ENCODE results near the gene HP1BP3.

HP1BP3 gene

DNA sequence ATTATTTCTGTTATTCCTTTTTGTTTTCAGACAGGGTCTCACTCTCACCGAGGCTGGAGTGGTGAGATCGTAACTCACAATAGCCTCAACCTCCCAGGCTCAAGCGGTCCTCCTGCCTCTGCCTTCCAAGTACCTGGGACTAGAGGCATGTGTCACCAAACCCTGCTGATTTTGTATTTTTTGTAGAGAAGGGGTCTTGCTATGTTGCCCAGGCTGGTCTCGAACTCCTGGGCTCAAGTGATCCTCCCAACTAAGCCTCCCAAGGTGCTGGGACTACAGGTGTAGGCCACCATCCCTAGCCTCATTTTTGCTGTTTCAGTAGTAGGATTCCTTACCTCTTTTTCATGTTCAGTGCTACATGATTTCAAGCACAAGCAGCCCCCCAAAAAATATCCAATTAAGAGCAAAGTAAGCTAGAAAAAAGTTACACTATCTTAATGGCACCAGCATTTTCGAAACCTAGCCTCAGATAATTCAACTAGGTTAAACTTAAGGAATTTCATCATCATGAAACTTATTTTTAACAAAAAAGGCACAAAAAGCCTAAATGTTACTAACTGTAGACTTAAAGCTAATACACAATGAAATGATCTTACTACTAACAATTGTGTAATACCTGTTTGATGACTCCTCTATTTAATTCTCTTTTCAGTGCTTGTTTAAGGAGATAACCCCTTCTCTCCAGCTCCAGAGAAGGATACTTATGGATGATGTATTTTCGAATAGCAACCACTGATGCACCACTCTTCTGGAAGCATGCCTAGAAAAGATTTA is 16.6 kb downstream of the HP1BP3 start:
- DNase-seq (ENCODE audit: low spot score), result no peak

DNA sequence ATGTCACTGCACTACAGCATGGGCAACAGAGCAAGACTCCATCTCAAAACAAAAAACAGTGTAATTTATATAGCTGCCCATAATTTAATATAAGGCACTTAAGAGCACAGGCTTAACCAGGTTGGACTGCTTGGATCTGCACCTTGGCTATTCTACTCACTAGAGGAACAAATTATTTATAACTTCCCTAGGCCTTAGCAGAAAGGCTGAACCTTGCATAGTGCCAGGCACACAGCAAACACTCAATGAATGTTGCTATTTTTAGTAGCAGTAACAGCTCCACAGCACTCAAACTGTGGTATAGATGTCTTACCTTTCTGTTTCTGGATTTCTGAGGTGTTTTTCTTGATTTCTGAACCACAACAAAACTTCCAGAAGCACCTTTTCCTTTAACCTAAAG is 19.8 kb downstream of the HP1BP3 start:
- DNase-seq (ENCODE audit: low spot score), result no peak

DNA sequence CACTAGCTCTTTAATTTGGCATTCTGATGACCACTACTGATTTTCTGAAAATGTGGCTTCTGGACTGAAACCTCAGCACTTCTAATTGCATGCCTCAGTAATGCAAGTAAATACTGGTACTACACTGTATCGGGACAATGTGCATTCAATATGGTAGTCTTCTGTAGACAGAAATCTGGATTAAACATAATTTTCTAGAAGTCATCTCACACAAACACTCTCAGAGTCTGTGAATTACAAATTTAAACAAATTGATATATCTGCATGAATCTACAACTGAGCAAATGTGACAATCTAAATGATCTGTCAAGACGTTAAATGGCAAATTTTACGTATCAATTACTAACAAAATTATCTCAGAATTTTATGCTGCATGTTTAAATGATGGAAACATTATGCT is 23.7 kb downstream of the HP1BP3 start:
- DNase-seq (ENCODE audit: low spot score), result no peak

DNA sequence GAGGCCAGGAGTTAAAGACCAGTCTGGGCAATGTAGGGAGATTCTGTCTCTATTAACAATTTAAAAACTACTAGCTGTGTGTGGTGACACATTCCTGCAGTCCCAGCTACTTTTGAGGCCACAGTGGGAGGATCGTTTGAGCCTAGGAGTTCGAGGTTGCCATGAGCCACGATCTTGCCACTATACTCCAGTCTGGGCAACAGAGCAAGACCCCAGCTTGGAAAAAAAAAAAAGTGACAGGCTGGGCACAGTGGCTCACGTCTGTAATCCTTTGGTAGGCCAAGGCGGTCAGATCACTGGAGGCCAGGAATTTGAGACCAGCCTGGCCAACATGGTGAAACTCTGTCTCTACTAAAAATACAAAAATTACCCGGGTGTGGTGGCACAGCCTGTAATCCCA is 26.8 kb downstream of the HP1BP3 start:
- DNase-seq (ENCODE audit: low spot score), result no peak

DNA sequence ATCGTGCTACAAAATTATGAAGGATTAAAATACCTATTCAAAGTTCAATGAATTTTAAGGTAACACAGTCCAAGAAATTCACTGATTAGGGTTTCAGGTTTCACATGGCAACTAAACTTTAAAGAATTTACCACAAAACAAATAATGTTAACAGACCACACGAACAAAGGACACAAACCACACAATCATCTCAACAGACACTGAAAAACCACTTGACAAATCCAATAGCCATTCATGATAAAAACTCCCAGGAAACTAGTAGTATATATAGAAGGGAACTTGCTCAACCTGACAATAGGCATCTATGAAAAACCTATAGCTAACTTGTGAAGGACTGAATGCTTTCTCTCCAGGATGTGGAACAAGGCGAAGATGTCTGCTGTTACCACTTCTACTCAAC is 33.5 kb downstream of the HP1BP3 start:
- DNase-seq (ENCODE audit: low spot score), result peak; percentile 4

DNA sequence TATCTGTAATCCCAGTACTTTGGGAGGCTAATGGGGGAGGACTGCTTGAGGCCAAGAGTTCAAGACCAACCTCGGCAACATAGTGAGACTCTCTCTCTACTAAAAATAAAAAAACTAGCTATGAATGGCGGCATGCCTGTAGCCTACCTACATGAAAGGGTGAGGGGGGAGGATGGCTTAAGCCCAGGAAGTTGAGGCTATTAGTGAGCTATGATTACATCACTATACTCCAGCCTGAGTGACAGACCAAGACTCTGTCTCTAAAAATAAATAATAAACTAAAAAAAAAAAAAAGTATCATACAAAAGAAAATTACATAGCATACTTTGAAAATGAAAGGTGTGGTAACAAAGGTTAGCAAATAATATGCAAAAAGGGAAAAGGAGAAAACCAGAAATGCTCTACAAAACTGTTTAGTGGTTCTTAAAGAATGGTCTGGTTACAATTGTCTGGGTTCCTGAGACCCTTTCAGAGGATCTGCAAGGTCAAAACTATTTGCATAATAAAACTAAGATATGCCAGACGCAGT is 35.6 kb downstream of the HP1BP3 start:
- no peak for DNase-seq (ENCODE audit: low spot score)

DNA sequence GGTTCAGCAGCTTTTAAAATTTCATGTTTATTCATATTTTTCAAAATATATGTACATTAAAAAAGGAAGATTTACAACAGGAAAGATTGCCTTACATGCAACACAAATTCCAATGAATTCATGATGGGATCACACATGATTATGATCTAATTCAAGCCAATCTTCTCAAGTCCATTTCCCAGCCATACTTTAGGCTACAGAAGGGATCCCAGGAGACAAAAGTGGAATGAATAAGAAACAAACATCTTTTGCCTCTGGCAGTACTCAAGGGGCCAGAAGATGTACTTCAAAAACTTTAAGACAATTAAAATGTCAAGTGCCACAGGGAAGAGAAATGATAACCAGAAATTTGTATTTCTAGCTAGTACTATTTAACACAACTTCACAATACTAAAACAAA is 44.4 kb downstream of the HP1BP3 start:
- DNase-seq (ENCODE audit: low spot score), result no peak

DNA sequence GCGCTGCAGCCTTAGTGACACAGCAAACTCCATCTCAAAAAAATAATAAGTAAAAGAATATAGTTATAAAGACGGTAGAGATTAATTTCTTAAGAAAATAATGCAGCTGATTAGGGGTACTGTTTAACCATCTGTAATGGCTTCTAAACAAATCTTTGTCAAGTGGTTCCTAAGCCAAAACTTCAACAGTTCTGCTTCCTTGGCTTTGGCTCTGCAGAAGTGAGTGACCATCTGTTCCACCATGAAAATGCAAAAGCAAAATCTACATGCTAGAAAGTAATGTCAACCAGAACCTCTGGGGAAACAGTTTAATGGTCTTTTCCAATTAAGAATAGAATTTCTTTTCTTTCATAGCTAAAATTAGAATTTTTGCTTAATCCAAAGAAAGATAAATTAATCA is 46.3 kb downstream of the HP1BP3 start:
- no peak for DNase-seq (ENCODE audit: low spot score)

DNA sequence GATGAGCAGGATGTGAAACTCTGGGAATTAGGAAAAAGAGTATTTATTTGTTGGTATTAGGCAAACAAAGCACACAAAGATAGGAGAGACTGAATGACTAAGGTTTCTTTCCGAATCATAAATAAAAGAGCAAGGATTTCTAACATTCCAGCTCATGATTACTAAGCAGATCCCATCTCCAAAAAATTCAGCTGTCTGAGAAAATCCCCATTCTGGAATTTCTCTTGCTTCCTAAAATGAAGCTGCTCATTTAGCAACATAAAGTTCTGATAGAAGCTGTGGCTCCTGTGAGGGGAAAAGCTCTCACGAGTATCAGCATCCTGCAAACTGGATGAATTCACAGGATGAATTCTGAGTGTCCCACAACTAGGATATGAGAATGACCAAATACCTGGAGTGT is 47.9 kb downstream of the HP1BP3 start:
- peak; percentile 21 for DNase-seq (ENCODE audit: low spot score)

DNA sequence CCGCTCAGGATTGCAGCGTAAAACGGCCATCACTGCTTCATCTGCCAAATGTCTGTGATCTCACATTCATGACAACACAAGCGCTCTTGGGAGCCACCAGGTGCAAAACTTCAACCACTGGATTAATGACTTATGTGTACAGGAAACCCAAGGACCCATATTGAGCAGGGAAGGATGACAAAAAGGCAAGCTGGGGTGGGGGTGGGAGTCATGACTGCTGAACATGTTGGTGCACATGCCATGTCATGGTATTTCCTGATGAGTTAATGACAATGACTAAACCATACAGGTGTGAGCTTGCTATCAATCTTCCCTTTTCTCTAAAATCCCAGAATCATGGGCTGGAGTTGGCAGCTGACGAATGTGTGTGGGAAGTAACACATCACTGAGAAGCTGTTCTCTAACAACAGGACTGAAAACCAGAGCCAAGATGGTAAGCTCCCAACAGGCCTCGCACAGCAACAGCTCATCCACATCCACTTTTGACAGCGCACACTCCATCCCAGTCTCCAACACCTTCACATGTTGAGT is 51.5 kb downstream of the HP1BP3 start:
- peak; percentile 27 for DNase-seq (ENCODE audit: low spot score)

DNA sequence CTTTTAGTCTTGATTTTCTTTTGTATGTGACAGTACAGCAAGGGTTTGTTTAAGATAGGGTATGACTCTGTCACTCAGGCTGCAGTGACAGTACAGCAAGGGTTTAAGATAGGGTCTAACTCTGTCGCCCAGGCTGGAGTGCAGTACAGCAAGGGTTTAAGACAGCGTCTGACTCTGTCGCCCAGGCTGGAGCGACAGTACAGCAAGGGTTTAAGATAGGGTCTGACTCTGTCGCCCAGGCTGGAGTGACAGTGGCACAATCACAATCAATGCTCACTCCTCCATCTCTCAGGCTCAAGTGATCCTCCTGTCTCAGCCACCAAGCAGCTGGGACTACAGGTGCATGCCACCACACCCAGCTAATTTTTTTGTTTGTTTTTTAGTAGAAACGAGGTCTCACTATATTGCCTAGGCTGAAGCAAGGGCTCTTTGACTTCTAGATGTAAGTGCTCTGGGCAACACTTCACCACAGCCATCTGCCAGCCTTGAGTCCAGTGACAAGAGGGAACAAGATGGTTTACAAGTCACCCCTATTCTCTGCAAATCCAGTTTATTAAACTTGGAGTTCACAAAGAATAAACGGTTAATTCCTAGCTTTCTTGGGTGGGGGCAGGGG is 53.6 kb downstream of the HP1BP3 start:
- no peak for DNase-seq (ENCODE audit: low spot score)

DNA sequence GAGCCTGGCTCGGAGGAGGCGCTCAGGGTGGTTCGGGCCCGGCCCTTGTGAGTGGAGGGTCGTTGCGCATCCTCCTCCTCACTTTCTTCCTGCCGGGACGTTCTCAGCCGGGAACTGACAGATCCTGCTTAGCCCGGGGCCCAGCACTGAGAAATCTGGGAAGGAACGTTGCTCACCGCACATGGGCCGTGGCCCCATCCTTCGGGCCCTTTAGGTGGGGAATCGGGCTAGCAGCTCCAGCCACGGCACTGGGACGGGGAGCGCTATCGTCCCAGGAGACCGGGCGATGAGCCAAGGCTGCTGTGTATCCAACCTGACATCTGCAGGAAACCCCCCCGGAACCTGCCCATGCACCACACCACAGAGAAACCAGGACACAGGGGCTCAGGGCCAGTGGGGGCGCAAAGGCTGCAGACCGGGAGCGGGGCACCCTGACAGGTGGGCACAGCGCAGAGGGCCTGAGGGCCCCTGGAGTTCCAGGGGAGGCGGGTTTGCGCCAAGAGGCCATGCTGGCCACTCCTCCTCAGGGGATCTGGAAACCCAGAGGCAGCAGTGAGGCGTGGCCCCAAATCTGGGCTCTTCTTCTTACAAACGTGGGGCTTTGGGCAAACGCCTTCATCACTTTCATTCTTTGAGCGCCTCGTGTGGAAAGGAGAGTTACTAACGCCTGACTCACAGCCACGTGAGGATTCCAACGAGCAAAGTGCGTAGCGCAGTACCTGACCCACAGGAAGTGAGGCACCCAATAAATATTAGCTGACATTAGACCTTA is 54.3 kb downstream of the HP1BP3 start, which contains the start of gene SH2D5:
Gene SH2D5 (minus strand): TSS at position 116 of the 772 bp plus-strand sequence. CDS start 4,659 bp downstream, outside the sequence.
- peak; percentile 99 for DNase-seq (ENCODE audit: low spot score)

DNA sequence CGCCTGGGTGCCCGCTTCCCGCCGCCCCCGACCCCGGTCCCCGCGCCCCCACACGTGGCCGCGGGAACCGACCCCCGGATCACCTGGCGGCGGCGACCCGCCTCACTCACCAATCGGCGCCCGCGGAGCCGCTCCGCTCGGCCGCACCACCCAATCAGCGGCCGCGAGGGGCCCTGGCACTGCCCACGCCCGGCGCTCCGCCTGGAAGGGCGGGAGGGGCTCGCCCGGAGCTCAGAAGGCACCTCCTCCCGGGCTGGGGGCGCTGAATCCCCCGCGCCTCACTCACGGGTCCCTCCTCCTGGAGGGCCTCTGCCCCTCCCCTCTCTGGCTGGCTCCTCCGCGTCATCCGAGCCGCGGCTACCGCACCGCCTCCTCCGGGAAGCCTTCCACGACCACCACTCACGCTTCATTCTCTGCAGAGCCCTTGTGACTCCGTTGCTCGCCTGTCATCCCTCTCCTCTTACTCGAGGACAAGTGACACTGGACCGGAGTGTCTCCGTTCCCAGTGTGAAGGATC is 55.0 kb downstream of the HP1BP3 start:
- DNase-seq (ENCODE audit: low spot score), result peak; percentile 86

DNA sequence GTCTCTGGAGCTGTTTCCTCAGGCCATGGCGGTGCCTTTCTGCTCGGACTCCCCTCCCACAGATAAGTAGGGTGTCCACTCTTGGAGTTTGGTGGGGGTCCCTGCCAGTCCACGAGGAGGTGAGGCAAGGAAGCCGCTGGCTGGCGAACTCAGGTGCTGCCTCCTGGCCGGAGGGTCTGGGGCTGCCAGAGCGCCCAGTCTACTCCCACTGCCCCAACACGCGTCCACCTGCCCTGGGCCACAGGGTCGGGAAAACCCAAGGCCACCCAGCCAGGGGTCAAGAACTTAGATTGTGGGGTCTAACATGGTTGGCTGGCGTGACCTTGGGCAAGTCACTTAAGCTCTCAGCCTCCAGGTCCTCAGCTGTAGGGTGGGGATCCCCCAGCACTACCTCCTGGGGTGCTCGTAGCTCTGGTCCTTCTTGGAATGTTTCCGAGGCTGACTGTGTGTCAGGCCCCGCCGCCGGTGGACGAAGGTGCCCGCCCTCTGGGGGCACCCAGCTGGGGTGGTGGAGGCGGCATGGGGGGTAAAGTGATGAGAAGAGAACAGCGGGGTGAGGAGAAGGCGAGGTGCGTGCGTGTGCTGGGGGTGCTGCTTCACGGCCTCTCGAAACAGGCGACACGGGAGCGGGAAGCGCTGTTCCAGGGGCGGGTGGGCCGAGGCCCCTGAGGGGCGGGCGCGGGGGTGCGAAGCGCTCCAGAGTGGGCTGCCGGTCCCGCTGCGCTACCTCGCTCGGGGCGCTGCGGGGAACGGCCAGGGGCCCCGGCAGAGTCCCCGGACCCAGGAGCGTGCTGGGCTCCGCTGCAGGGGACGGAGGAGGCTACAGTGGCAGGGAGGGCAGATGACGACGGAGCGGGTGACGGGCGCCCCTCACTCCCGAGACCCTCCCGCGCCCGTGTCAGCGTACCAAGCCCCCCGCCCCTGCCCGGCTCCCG is 55.8 kb downstream of the HP1BP3 start:
- DNase-seq (ENCODE audit: low spot score), result no peak

DNA sequence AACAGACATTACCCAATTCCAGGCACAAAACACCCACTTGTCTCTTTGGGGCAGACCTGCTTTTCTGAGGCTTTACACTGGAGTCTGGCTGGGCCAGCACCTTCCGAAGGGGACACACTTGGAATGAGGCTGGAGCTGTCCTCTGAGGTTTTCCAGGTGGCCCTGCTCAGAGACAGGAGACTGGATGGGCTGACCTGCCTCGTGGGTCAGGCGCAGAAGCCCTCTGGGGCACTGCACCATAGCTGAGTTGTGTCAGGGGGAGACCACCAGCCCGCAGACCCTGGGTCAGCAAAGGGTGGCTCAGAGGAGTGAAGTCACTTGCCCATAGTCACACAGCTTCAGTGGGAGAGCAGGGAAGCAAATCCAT is 56.4 kb downstream of the HP1BP3 start:
- no peak for DNase-seq (ENCODE audit: low spot score)

DNA sequence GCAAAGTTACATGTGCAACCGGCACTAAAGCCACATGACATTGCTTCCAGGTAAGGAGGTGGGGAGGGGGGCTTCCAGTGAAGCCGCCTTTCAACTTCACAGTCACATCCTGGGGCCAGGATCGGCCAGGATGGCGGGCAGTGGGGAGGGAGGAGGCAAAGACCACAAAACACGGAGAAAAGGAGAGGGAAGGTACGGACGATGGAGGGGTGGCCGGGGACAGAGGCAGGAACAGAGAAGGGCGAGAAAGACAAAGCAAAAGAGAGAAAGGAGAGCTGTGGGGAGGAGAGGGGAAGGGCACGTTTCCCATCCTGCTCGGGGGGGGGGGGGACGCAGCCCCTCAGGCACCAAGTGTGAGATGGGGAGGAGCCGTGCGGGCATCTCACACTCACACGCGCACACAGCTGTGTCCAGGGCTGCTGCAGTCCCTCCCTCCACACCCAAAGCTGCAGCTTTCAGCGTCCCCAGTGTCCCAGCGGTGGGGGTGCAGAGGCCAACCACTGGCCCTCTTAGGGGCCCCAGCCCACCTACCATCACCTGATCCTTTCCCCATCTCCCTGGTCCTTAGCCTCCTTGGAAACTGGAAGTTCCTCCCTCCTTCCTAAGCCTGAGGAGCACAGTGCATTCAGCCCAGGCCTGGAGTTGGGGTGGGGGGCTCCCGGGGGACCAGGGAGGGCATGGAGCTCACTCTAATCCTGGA is 57.0 kb downstream of the HP1BP3 start:
- no peak for DNase-seq (ENCODE audit: low spot score)

DNA sequence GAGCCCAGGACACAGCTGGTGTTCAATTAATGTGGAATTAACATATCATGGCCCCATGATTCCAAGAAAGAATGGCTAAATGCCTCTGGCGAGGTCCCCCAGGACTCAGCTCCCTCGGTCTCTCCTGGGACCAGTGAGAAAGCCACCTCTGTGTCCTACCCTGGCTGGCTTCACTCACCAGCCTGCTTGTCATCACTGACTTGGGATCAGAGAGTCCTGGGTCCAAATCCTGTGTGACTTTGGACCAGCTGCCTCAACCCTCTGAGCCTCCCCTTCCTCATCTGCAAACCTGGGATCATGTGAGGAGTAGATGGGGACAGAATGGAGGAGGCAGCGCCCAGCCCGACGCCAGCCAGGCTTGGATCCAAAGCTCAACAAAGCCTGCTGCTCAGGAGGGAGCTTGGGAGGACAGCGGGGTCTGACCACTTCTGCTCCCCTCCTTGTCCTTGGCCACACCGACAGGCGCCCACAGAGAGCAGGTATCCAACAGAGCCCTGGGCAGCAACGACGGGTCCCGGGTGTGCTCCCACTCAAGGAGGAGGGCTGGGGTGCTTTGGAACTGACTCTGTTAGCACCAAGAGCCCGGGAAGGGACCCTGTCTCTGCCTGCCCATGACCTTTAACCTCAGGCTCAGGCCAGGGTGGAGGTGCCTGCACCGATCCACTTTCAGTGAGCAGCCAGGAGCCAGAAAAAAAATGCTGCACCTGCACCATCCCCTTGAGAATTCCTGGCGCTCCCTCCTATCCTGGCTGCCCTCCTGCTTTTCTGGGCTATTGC is 57.8 kb downstream of the HP1BP3 start:
- DNase-seq (ENCODE audit: low spot score), result no peak

DNA sequence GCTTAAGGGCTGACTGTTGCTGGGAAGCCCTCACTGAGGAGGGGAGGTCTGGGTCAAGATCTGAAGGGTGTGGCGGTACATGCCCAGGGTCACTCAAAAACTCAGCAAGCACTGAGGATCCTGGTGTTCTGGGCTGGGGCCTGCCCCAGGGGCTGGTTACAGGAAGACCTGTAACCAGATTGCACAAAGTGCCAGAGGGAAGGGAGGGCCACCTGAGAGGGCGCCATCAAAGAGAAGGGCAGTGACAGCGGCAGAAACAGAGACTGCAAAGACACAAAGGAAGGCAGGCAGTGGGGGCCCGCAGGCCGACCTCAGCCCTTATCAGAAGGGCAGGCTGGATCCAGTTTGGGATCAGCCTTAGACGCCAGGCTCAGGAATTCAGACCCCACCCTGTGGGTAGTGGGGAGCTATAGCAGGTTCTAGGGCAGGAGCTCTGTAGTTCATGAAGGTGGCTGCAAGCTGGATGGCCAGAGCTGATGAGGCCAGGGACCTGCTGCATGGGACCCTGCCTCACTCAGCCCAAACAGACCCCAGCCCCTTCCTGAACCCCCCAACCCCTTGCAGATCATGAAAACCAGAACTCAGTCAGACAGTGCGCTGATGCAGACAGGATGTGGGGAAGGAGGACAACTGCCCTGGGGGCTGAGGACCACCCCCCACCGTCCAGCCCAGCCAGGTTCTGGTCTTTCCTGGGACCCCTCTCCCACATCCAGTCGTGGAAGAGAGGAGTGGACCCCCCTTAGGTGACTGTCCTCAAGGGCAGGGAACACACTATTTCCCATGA is 58.5 kb downstream of the HP1BP3 start:
- no peak for DNase-seq (ENCODE audit: low spot score)

DNA sequence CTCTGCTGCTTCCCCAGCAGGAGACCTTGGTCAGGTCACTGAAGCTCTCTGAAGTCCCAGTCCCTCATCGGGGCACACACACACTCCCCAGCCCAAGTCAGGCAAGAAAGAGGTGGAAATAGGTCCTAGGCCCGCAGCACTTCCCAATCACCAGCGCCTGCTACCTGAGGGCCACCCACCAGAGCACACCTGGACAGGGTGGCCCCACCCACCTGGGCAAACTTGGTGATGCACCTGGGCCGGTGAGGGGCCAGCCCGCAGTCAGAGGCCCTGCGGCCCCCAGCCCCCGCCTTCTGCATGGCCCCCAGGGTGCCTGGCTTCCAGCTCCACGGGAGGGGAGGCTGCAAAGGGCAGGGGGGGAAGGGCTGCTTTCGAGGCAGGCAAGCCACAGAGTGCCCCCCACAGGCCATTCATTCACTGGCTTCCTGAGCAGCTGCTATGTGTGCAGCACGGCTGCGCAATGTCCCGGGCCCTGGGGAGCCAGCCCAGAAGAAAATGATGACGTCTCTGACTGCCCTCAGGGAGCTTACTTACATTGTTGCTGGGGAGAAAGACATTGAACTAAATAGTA is 59.3 kb downstream of the HP1BP3 start:
- no peak for DNase-seq (ENCODE audit: low spot score)
